HCT116 (cell line): ENCODE data around the gene PAM16.

Experiments used
- EZH2 ChIP-seq: fragments of 200-600 bp; sonication (generic); IDR thresholded peaks from 2 replicates; pipeline ENCODE4 v1.6.1; 2017; ENCODE audit warnings: antibody characterized with exemption, mixed run types
- JUND ChIP-seq: IDR thresholded peaks from 2 replicates; pipeline ENCODE4 v1.6.1; 2012
- POLR2A ChIP-seq: IDR thresholded peaks from 2 replicates; pipeline ENCODE4 v1.7.0; 2011; ENCODE audit warnings: borderline replicate concordance; ENCODE audit not compliant: insufficient read depth, insufficient read length; ENCODE audit errors: extremely low read depth
- POLR2AphosphoS5 ChIP-seq: IDR thresholded peaks from 2 replicates; pipeline ENCODE4 v1.6.1; 2011; ENCODE audit warnings: mild to moderate bottlenecking, low read depth, low read length, moderate library complexity
- SP1 ChIP-seq: IDR thresholded peaks from 2 replicates; pipeline ENCODE4 v1.6.1; 2012; ENCODE audit warnings: low read depth

DNA sequence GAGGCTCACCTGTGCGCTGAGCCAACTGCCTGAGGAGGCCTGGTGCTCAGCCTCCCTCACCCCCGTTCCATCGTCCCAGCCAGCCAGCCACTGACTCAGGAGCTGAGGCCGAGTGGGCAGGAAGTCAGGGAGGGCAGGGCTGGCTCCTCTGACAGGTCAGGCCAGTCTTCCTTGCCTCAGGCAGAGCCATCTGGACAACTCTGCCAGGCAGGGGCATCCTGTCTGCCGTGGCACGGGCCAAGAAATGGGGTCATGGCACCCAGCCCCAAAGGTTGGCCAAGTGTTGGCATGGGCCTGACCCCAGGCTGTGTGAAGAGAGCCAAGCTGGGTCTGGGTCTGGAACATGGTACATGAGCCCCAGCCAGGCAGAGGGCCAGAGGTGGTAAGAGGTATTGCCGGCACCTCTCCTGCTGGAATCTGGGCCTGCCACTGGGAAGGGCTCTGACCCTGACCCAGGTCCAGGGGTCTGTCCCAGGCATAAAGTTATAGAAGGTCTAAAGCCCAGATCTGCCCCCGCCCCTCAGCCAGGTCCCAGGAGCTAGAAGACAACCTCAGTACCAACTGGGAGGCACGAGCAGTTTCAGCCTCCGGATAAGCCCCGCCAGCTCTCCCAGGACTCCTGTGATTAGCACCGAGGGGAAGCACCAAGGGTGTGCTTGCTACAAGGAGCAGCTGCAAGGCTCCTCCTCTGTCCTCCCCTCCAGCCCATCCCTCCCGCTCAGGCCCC is 18.0 kb upstream of the PAM16 start:
- TF ChIP-seq EZH2: no peak
- TF ChIP-seq SP1: no peak; the same call in 1 of the 2 replicates
- TF ChIP-seq POLR2A: no peak
- TF ChIP-seq JUND: no peak
- TF ChIP-seq POLR2AphosphoS5: no peak
